T-helper 1 cell treated with Interleukin-12 subunit alpha and Interleukin-12 subunit beta and Interleukin-4 antibody, amounts not matched to agents 30 μg/mL and 1 μg/mL, for 36 hours (primary cell): ENCODE results near the gene NSMCE1.
"Not testable (repeated sequence)": the region's sequence is repeated elsewhere in the genome, so short reads cannot be mapped to it uniquely, and the experiment has no call there.

Experiments
- H3K27ac Mint-ChIP-seq: one replicate; pipeline ENCODE4 v1.8.0; 2021; ENCODE audit warnings: mild to moderate bottlenecking, mixed read lengths
- H3K27me3 Mint-ChIP-seq: one replicate; pipeline ENCODE4 v1.8.0; 2021; ENCODE audit warnings: low read depth, mixed read lengths
- H3K36me3 Mint-ChIP-seq: one replicate; pipeline ENCODE4 v1.8.0; 2021; ENCODE audit warnings: low read depth, mixed read lengths
- H3K4me1 Mint-ChIP-seq: one replicate; pipeline ENCODE4 v1.8.0; 2021; ENCODE audit warnings: low read depth, mixed read lengths
- H3K4me3 Mint-ChIP-seq: one replicate; pipeline ENCODE4 v1.8.0; 2021; ENCODE audit warnings: mild to moderate bottlenecking, moderate library complexity, mixed read lengths
- H3K9me3 Mint-ChIP-seq: one replicate; pipeline ENCODE4 v1.8.0; 2021; ENCODE audit warnings: mixed read lengths

Gene NSMCE1

DNA sequence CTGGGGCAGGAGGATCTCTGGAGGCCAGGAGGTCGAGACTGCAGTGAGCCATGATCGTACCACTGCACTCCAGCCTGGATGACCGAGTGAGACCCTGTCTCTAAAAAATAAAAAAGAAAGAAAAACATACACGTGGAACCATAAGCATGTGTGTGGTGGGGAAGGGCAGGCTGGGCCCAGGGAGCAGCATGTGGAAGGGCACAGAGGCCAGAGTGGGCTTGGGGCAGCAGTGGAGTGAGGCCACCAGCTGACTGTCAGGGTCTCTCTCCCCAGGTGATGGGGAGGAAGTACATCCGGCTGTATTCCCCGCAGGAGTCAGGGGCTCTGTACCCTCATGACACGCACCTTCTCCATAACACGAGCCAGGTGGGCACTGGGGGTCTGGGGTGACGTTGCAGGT lies 48.5 kb downstream of the NSMCE1 start:
- Mint-ChIP-seq H3K27ac (no peak overlapping the region), H3K27me3 (no peaks in the 10 kb centered on the region), H3K36me3 (peaks cover 4% of the 10 kb centered on the region), H3K9me3 (no peaks in the 10 kb centered on the region), H3K4me3 (no peak overlapping the region), H3K4me1 (no peaks in the 10 kb centered on the region)

DNA sequence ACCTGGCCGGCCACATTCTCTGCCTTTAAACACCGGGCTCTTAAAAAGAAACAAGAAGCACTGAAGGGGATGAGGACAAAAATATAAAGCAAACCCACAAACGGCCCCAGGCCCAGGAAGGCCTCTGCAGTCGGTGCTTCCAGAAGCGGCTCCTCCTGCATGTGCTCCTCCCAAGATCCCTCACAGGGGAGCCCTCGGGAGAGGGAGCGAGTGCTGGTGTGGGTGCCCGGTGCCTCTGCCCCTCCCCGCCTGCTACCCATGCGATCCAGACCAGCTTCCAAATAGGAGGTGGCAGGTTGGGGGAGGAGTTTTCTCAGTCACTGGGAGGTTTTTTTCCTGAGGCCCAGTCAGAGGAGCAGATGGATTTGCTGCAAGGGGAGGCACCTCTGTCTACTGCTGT lies 49.4 kb downstream of the NSMCE1 start:
- Mint-ChIP-seq H3K4me3 (no peak overlapping the region), H3K27me3 (no peaks in the 10 kb centered on the region), H3K36me3 (peaks cover 9% of the 10 kb centered on the region), H3K4me1 (no peaks in the 10 kb centered on the region), H3K9me3 (no peaks in the 10 kb centered on the region), H3K27ac (no peak overlapping the region)

DNA sequence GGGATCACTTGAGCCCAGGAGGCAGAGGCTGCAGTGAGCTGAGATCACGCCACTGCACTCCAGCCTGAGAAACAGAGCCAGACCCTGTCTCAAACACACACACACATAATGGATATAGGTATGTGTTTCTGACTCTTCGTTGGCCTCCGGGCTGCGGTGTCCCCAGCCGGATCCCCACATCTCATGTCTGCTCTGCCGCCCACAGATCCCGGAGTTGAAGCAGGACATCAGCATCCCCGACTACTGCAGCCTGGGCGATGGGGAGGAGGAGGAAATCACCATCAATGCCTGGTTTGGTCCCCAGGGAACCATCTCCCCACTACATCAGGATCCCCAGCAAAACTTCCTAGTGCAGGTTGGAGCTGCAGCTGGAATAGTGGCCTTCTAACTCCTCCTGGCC lies 49.8 kb downstream of the NSMCE1 start:
- no peaks in the 10 kb centered on the region for H3K4me1 Mint-ChIP-seq
- H3K36me3 Mint-ChIP-seq: peaks cover 7% of the 10 kb centered on the region
- no peak overlapping the region for H3K4me3 Mint-ChIP-seq
- no peaks in the 10 kb centered on the region for H3K9me3 Mint-ChIP-seq
- H3K27ac Mint-ChIP-seq: no peak overlapping the region
- no peaks in the 10 kb centered on the region for H3K27me3 Mint-ChIP-seq

DNA sequence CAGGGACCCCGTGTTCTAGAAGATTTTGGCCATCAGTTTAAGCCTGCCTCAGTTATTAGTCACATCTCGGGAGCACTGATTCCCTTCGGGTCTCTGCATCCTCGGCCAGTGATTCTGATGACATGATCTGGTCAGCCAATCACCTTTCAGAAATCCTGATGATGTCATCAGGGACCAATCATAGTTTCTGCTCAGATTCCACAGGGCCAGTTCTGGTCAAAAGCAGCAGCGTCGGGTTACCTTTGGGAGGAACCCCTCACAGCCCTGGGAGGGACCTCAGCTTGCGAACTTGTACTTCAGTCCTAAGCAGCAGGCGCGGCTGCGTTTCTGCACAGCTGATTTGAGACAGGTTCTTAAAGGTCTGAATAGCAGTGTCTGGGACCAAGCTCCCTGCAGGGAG lies 51.3 kb downstream of the NSMCE1 start:
- no peak overlapping the region for H3K4me3 Mint-ChIP-seq
- H3K9me3 Mint-ChIP-seq: no peaks in the 10 kb centered on the region
- peaks cover 11% of the 10 kb centered on the region for H3K36me3 Mint-ChIP-seq
- no peaks in the 10 kb centered on the region for H3K4me1 Mint-ChIP-seq
- no peaks in the 10 kb centered on the region for H3K27me3 Mint-ChIP-seq
- H3K27ac Mint-ChIP-seq: no peak overlapping the region

DNA sequence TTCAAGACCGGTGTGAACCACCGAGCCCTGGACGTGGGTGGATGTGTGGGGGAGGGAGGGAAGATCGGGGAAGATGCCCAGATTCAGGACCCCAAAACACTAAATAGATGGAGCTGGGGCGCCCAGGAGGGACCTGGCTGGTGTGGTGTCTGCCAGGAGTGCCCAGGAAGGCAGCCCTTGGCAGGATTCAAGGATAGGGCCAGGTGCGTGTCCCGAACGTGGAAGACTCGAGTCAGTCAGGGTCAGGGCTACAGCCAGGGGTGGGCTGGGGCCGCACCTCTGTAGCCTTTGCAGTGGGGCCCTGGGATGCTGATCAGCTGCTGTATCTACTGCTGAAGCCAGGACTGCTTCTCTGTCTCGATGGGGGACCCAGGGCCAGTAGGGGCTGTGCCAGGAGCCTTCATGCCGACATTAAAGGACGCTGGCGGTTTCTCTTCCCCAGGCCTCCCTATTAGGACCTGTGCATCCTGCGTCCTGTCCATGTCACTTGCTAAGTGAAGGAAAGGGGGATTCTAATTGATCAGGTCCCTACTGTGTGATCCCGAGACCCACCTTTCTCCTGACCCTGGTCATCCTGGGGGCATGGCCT lies 52.2 kb downstream of the NSMCE1 start:
- no peak overlapping the region for H3K27ac Mint-ChIP-seq
- no peaks in the 10 kb centered on the region for H3K9me3 Mint-ChIP-seq
- H3K36me3 Mint-ChIP-seq: peaks cover 13% of the 10 kb centered on the region
- H3K27me3 Mint-ChIP-seq: no peaks in the 10 kb centered on the region
- H3K4me1 Mint-ChIP-seq: no peaks in the 10 kb centered on the region
- no peak overlapping the region for H3K4me3 Mint-ChIP-seq

DNA sequence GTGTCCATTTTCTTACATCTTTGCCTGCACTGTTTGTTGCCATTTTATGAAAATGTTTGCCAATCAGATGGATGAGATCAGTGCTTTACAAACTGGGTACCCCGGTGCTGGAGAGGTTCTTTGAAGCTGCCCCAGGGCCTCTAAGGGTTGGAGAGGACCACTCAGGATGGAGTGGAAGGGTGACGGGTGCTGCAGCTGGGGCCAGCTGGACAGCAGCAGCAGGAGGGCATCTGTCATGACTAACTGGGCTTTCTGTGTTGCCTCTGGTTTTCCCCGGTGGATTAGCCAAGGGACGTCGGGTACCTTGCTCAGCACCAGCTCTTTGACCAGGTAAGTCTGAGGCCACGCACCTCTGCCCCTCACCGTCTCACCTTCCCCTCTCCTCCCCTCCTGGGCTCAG lies 52.9 kb downstream of the NSMCE1 start:
- Mint-ChIP-seq H3K9me3 (no peaks in the 10 kb centered on the region), H3K36me3 (peaks cover 13% of the 10 kb centered on the region), H3K4me3 (no peak overlapping the region), H3K4me1 (peaks cover 5% of the 10 kb centered on the region), H3K27ac (no peak overlapping the region), H3K27me3 (no peaks in the 10 kb centered on the region)

DNA sequence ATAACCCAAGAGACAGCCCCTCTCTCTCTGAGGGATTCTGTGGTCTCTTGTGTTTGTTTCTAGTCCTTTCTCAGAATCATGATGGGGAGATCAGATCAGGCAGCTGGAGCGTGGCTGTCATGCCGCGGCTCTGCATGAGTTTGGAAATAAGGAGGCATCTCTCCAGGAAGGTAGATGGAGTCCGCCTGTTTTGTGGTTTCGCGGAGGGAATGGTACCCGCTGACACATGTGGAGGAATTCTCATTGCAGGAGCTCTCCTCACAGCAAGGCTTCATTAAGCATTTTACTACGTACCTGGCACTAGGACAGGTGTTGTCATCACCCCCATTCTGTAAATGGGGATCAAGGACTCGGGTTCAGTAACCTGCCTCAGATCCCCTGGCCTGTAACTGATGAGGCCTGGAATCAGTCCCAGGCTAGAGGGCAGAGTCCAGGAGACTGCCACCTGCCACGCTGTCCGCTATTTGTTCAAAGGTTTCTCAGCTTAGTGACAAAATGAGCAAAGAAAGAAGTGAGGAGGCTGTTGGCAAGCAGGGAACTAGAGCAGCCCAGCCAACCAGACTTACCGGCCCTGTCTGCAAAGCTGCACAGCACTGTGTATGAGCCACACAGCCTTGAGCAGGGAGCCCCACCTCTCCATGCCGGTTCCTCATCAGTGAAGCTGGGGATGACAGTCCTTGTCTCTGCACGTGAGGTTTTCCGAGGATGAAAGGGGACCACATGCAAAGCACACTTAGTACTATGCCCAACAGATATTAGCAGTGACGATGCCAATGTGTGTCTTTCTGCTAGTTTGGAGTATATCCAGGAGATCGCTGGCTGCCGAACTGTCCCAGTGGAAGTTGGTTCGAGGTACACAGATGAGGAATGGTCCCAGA lies 54.2 kb downstream of the NSMCE1 start:
- Mint-ChIP-seq H3K9me3 (no peaks in the 10 kb centered on the region), H3K27me3 (no peaks in the 10 kb centered on the region), H3K36me3 (peaks cover 13% of the 10 kb centered on the region), H3K4me3 (no peak overlapping the region), H3K4me1 (peaks cover 5% of the 10 kb centered on the region), H3K27ac (no peak overlapping the region)

DNA sequence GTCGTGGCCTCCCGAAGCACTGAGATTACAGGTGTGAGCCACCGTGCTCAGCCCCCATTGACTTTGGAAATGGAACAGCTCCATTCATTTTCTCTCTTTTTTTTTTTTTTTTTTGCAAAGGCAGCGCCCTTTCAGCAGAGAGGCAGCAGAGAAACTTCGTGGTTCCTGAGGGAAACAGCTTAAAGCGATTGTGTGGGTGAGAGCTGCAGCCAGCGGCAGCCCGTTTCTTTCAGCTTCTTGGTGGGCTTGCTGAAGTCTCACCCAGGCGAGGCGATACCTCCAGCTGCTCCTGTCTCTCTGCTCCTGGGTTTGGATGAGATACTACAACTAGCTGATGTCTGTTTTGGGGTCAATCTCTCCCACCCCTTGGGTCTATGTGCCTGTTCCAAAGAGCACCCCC lies 57.5 kb downstream of the NSMCE1 start:
- peaks cover 13% of the 10 kb centered on the region for H3K36me3 Mint-ChIP-seq
- no peak overlapping the region for H3K4me3 Mint-ChIP-seq
- peaks cover 8% of the 10 kb centered on the region for H3K4me1 Mint-ChIP-seq
- no peaks in the 10 kb centered on the region for H3K9me3 Mint-ChIP-seq
- H3K27me3 Mint-ChIP-seq: no peaks in the 10 kb centered on the region
- no peak overlapping the region for H3K27ac Mint-ChIP-seq

DNA sequence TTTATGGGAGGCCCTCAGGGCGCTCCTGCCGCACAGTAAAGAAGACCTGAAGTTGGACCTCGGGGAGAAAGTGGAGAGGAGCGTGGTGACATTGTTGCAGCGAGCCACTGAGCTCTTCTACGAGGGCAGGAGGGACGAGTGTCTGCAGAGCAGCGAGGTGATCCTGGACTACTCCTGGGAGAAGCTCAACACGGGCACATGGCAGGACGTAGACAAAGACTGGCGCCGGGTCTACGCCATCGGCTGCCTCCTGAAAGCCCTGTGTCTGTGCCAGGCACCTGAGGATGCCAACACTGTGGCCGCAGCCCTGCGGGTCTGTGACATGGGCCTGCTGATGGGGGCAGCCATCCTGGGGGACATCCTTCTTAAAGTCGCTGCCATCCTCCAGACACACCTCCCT lies 58.4 kb downstream of the NSMCE1 start:
- H3K27ac Mint-ChIP-seq: no peak overlapping the region
- H3K4me3 Mint-ChIP-seq: no peak overlapping the region
- no peaks in the 10 kb centered on the region for H3K27me3 Mint-ChIP-seq
- peaks cover 9% of the 10 kb centered on the region for H3K4me1 Mint-ChIP-seq
- peaks cover 11% of the 10 kb centered on the region for H3K36me3 Mint-ChIP-seq
- no peaks in the 10 kb centered on the region for H3K9me3 Mint-ChIP-seq

DNA sequence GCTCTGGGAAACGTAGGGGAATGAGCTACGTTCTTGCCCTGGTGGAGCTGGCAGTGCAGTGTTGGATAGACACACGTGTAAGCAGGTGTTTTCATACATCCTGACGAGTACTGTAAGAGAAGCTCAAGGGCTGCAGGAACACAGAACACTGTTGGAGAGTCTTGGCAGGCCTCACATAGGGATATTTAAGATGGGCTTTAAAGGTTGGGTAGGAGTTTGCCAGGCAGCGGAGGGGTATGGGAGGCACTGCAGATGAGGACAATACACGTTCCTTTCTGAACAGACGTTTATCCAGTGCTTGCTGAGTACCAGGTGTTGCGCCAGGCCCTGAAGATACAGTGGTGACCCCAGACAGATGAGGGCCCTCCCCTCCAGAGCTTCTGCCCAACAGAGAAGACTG lies 59.0 kb downstream of the NSMCE1 start:
- no peak overlapping the region for H3K4me3 Mint-ChIP-seq
- peaks cover 11% of the 10 kb centered on the region for H3K4me1 Mint-ChIP-seq
- H3K36me3 Mint-ChIP-seq: peaks cover 7% of the 10 kb centered on the region
- H3K27me3 Mint-ChIP-seq: no peaks in the 10 kb centered on the region
- H3K27ac Mint-ChIP-seq: no peak overlapping the region
- no peaks in the 10 kb centered on the region for H3K9me3 Mint-ChIP-seq

DNA sequence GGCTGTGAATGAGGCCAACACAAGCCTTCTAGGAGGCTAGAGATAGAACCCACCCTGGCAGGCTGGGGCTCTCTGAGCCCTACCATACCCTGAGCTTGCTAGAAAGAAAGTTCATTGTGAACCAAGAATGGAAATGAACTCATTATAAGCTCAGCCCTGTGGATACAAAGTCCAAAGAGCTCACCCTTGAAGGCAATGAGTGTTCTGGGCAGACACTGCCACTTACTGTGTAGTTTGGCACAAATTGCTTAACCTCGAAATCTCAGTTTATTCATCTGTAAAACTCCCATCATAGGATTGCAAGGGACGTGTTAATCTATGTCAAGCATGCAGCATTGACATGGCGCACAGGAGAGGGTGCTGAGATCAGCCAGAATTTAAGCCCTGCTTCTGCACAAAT lies 59.8 kb downstream of the NSMCE1 start:
- H3K4me1 Mint-ChIP-seq: peaks cover 16% of the 10 kb centered on the region
- H3K27ac Mint-ChIP-seq: no peak overlapping the region
- H3K4me3 Mint-ChIP-seq: no peak overlapping the region
- no peaks in the 10 kb centered on the region for H3K27me3 Mint-ChIP-seq
- H3K9me3 Mint-ChIP-seq: no peaks in the 10 kb centered on the region
- H3K36me3 Mint-ChIP-seq: peaks cover 9% of the 10 kb centered on the region

DNA sequence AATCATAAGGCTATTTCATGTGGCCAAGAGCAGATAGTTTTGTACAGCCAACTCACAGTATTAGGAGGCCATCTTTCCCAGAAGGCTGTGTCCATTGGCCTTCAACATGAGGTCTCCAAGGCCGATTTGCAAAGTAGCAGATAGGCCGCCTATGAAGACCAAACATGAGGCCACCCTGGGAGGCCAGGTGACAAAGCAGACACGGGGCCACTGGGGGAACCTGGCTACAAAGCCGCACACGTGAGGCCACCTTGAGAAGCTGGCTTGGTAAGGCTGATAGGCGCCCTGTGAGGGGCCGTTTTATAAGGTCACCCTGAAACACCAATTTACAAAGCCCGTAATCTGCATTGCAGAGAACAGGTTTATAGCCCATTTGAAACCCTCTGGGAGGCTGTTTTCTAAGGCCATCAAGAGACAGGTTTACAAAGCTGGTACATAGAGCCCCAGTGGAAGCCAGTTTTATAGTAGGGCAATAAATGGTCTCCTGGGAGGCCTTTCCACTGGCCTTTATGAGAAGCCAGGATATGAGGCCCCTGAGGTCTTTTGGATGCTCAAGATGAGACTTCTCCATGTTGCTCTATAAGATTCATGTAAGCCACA lies 60.4 kb downstream of the NSMCE1 start:
- Mint-ChIP-seq H3K36me3 (peaks cover 9% of the 10 kb centered on the region), H3K9me3 (no peaks in the 10 kb centered on the region), H3K27me3 (no peaks in the 10 kb centered on the region), H3K4me1 (peaks cover 18% of the 10 kb centered on the region), H3K27ac (no peak overlapping the region), H3K4me3 (no peak overlapping the region)

DNA sequence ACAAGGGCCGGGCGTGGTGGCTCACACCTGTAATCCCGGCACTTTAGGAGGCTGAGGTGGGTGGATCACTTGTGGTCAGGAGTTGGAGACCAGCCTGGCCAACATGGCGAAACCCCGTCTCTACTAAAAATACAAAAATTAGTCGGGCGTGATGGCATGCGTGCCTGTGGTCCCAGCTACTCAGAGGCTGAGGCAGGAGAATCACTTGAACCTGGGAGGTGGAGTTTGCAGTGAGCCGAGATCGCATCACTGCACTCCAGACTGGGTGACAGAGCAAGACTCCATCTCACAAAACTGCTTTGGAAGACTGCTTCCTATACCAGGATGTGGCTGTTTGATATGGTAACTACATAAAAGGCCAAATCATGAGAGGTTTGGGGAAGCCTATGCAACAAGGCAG lies 61.5 kb downstream of the NSMCE1 start:
- not testable (repeated sequence) for H3K4me3 Mint-ChIP-seq, H3K9me3 Mint-ChIP-seq, H3K27ac Mint-ChIP-seq, H3K27me3 Mint-ChIP-seq, H3K36me3 Mint-ChIP-seq
- H3K4me1 Mint-ChIP-seq: peaks cover 28% of the 10 kb centered on the region

DNA sequence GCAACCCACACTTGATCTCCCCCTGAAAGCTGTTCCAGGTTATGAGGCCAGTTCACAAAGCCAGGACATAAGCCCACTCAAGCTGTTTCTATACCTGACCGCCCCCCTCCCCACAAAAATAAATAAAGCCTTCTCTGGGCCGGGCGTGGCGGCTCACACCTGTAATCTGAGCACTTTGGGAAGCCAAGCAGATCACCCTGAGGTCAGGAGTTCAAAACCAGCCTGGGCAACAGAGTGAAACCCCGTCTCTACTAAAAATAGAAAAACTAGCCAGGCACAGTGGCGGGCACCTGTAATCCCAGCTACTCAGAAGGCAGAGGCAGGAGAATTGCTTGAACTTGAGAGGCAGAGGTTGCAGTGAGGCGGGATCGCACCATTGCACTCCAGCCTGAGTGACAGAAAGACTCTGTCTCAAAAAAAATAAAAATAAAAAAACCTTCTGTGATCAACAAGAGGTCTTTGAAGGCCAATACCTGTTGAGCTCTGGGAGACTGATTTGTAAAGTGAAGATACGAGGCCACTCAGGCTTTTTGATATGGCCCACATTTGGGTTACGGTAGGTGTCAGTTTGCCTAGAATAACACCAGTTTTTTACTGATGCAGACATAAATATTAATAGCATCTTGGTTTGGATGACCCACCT lies 63.0 kb downstream of the NSMCE1 start:
- Mint-ChIP-seq H3K27me3 (no peaks in the 10 kb centered on the region), H3K36me3 (peaks cover 6% of the 10 kb centered on the region), H3K4me3 (no peak overlapping the region), H3K9me3 (peaks cover 4% of the 10 kb centered on the region), H3K27ac (no peak overlapping the region), H3K4me1 (peaks cover 35% of the 10 kb centered on the region)
